NCI-H1105 (cell line): ENCODE measurements around the gene CPZ.

Source experiments
- DNase-seq: peaks from one replicate; lab custom pipeline; 2025; lab: John Stamatoyannopoulos, UW

The CPZ gene

DNA sequence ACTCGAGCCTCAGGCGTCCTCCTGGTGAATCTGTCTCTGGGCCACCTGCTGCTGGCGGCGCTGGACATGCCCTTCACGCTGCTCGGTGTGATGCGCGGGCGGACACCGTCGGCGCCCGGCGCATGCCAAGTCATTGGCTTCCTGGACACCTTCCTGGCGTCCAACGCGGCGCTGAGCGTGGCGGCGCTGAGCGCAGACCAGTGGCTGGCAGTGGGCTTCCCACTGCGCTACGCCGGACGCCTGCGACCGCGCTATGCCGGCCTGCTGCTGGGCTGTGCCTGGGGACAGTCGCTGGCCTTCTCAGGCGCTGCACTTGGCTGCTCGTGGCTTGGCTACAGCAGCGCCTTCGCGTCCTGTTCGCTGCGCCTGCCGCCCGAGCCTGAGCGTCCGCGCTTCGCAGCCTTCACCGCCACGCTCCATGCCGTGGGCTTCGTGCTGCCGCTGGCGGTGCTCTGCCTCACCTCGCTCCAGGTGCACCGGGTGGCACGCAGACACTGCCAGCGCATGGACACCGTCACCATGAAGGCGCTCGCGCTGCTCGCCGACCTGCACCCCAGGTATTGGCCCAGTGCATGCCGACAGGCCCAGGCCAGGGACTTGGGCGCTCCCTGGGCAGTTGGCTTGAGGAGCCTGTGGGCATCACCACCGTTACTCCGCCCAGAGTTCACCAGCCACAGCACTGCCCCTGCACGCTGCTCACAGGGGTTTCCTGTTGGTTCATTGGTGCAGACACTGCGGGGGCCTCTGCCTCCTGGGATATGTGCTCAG is 11.3 kb upstream of the CPZ start:
- DNase-seq: no peak

DNA sequence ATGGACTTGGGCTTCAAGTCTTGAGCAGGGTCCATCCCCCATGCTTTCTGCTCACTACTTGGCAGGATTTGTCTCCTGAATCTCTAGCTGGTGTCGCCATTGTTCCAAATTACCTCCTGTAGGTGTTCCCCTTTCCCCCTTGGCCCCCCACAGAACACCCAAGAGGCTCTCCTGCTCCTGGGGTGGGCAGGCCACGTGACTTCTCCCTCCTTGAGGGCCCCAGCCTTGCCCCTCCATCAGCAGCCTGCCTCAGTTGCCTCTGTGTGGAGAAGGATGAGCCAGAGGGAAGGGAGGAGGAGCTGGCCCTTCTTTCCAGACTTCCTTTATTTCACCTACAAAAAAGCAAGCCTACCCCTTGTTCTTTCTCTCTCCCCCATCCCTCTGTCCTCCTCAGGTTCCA is 10.5 kb upstream of the CPZ start:
- DNase-seq: no peak

DNA sequence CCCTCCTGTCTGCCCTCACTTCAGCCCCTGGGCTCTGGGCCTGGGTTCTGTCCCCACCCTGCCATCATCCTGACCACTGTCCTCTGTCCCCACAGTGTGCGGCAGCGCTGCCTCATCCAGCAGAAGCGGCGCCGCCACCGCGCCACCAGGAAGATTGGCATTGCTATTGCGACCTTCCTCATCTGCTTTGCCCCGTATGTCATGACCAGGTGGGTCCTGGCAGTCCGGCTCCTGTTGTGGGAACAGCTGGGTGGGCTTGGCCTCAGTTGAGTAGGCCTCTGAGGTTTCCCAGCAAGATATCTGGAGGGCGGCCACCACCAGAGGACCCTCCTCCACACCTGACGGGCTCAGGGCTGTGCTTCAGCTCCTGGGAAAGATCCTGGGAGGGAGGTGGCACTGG is 10.1 kb upstream of the CPZ start:
- DNase-seq: no peak

DNA sequence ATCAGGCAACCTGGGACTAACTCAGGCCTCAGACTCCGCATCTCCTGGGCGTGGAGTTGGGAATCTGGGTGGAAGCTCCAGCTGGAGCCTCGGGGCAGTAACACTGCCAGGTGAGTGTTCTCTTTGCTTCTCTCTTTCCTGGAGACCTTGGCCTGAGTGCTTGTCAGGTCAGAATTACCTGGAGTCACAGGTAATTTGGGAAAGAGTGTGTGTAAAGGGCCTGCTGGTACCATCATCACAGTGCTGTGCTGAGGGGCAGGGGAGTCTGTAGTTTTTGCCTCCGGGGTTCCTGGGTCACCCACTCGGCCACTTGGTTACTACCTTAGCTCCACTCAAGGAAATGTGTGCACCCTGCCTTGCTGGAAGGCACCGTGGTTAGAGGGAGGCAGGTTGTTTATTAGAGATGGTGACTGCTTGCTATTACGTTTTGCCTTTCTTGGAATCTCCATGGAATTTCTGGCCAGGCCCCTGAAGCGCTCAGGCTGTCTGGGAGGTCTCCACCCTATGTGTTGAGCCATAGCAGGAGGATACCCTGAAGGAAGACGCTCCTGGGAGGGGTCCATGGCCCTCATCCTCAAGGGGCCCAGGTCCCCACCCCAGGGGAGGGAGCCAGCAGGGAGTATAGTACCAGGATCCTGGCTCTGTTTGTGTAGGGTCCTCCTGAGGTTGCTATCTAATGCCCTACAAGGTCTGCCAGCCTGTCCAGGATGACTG is 9.5 kb upstream of the CPZ start:
- no peak for DNase-seq

DNA sequence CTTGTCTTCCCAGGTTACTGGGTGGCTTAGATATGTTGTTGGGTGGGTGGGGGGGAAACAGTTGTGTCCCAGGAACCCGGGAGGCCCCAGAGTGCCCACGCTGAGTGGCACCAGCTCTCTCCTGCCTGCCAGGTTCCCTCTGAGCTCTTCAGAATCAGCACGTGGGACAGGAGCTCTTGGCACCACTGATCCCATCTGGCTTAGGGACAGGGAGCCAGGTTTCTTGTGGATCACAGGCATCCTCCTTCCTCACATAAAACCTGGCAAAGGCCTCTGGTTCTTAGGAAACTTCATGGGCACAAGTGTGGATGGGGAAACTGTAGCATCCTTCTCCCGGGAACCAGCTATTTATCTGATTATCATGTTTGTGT is 8.9 kb upstream of the CPZ start:
- no peak for DNase-seq

DNA sequence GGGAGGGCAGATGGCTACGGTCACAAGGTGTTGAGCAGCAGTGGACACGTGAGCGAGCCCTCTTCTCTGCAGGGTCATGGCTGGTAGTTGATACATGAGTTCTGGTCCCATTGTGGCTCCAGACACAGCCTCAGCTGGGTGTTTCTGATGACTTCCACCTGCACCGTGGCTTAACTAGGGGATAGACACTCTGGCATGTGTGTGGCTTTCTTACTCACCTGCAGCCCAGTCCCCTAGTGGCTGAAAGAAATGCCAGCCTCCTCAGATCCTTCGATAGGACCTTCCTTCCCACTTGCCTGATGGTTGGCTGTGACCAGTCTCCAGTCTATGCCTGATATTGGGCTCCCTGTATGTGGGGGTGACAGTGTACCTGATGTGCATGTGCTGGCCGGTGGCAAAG is 7.4 kb upstream of the CPZ start:
- DNase-seq: no peak

DNA sequence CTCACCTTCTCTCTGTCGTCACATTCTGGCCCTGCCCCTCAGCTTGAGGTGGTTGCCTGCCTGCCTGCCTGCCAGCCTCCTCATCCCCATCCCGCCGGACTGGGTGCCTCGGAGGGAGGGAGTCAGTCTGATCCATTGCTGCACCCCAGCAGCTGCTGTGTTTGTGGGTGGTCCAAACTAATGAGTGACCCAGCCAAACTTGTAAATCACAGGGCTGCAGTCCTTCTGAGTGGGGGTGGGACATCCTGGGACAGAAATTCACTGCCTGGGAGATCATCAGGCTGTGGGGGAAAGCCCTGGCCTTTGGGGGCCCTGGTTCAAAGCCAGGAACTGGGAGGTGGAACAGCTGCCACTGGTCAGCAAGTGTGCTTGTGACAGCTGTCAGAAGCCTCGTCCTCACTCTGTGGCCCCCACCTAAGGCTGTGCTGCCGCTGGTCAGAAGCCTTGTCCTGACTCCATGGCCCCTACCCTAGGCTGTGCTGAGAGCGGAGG is 6.8 kb upstream of the CPZ start:
- DNase-seq: no peak

DNA sequence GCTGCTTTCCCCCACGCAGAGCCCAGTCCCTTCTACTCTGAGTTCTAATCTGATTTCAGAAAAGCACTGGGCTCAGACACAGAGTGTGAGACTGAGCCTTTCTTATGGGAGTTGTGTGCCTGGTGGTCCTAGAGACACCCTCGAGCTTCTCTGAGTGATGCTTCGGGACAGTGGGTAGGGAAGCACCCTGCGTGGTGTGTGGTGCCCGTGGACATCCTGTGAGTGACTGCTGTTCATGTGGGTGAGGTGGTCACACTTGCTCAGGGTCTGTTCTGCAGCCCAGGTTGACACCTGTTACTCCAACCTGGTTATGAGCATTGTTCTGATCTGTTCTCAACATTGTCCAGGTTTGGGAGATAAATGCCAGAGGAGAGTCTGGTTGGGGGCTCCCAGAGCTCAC is 6.3 kb upstream of the CPZ start:
- no peak for DNase-seq

- no peak for DNase-seq
Observed at GRCh38 chr4:8586671-8587468, 5.7 kb upstream of the CPZ start.

DNA sequence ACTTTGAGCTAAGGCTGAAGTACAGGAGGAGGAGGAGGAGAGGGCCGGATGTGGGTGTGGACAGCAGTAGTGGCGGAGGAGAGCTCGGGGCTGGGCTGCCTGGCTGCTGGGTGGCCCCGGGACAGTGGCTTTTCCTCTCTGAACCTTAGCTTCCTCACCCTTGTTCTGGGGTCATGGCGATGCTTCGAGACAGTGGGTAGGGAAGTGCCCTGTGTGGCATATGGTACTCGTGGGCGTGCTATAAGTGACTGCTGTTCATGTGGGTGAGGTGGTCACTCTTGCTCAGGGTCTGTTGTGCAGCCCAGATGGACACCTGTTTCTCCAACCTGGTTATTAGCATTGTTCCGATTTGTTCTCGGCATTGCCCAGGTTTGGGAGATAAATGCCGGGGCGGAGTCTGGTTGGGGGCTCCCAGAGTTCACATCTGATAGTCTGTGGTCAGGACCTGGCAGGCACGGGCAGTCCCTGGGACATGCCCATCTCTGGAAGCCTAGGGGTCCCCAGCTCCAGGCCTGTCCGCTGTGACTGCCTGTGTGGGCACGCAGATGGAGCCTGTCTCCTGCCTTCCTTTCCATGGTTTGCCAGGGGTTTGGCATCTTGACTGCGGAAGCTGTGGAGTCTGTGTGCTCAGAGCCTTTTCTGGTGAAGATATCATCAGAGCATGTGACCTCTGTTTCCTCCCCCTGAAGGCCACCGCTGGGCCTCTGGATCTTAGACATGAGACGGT is 4.9 kb upstream of the CPZ start:
- no peak for DNase-seq

DNA sequence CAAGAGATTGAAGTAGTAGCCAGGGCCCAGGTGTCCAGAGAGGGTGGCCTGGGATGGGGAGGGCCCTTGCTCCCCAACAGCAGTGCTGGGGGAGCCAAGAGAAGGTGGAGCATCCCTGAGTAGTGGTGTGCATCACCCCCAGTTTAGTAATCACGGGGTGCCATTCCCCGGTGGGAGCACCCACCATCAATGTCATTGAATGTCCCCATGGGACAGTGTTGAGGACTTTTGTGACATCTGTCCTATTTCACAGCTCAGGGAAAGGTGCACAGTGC is 4.4 kb upstream of the CPZ start:
- DNase-seq: no peak

GRCh38 chr4:8589336-8589735 is 3.2 kb upstream of the CPZ start:
- no peak for DNase-seq

- DNase-seq: no peak
Observed at GRCh38 chr4:8589823-8590545, 2.6 kb upstream of the CPZ start.

DNA sequence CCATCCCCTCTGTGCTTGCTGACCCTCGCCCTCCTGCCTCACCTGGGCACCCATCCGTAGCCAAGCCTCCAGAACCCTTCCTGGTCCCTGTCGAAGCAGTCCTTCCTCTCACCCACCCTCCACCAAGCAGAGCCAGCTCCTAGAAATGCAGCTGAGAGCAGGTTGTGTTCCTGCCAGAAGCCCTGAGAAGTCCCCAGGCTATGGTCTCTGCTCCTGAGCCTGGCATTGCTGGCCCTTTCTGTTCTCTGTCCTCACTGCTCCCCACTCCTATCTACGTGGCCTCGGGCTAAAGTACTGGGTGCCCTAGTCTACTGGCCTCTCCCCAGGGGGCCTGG is 2.1 kb upstream of the CPZ start:
- no peak for DNase-seq

- no peak for DNase-seq
Observed at GRCh38 chr4:8591114-8591513, 1.5 kb upstream of the CPZ start.

- no peak for DNase-seq
Observed at GRCh38 chr4:8591626-8592365, 769 bp upstream of the CPZ start.

DNA sequence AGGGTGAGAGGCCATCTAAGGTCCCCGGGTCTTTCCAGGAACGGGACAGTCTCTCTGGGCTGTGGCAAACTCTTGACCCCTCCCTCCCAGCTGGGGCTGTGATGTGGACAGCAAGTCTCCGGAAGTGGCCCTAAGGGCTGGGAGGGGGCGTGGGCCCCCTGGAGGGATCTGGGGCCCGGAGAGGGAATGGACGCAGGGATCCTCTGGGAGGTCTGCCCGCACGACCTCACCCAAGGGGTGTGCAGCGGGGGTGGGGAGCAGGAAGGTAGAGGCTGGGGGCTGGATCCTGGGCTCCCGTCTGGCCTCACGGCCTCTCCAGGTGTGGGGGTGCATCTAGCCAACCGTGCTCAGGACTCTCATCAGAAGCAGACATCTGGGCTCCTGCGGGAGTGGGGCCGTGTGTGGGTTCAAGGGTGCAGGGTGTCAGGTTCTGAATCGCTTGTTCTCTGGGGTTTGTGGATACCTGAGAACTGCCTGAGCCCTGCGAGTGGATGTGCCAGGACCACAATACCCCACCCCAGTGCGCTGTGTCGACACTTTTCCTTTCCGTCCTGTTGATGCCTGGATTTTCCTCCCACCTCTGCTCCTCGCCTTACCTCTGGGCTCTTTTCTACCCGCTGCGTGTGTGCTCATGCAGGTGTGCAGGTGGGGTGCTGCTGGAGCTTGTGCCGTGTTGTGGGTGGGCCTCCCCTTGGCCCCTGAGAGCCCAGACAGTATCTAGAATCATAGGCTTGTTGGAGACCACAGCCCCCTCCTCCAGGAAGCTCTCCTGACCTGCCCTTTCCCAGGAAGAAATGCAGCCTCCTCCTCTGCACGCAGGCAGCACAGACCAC is 915 bp downstream of the CPZ start:
- no peak for DNase-seq

DNA sequence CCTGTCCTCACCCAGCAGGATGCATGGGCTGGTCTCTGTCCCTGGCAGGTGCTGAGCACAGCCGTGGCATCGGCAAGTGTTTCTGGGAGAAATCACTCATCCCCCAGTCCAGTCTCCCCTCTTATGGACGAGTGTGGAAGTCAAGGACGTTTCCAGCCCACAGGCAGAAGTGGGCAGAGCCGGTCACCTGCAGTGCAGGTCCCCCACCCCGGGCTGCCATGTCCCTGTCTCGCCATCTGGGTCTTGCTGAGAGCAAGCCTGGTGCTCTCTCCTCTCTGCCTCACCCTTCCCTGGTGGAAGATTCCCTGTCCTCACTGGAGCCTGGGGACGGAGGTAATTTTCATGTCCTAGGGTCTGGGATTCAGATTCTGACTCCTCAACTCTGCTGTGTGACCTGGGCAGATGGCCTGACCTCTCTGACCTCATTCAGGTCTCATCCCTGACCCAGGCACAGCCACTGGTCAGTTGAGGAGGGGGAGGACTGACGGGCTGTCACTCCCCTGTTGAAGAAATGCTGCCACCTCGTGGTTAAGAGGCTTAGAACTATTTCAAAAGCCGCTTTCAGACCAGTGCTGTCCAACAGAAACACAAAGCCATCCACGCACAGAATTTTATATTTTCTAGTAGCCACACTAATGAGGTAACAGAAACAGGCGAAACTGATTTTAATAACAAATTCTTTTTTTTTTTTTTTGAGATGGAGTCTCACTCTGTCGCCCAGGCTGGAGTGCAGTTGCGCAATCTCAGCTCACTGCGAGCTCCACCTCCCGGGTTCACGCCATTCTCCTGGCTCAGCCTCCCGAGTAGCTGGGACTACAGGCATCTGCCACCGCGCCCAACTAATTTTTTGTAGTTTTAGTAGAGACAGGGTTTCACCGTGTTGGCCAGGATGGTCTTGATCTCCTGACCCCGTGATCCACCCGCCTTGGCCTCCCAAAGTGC is 1.8 kb downstream of the CPZ start:
- DNase-seq: no peak
